NCI-H526 (cell line): ENCODE data around the gene RPL7L1.

Experiments
- DNase-seq, 2 experiments: peaks; one replicate each; lab custom pipeline; 2025; lab: John Stamatoyannopoulos, UW

RPL7L1 gene

GRCh38 chr6:42932412-42932811 is 53.0 kb downstream of the RPL7L1 start:
- DNase-seq = no peak

- no peak for DNase-seq
Measured at GRCh38 chr6:42933205-42933604, 53.8 kb downstream of the RPL7L1 start.

DNA sequence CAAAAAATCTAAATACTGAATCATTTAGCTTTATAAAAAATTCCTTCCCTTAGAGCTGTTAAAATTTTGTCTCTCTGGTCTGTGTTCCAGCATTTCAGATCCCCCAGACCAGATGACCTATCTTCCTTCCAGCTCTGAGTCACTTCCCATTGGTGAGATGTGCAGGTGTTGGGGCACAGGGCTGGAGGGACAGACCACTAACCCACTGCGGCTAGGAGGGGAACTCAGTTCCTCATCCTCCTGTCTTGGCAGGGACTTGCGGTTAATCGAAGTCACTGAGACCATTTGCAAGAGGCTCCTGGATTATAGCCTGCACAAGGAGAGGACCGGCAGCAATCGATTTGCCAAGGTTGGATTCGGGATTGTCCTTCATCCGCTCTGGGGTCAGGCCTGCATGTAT is 55.9 kb downstream of the RPL7L1 start:
- no peak for DNase-seq

- no peak for DNase-seq
Measured at GRCh38 chr6:42936398-42936797, 57.0 kb downstream of the RPL7L1 start.

DNA sequence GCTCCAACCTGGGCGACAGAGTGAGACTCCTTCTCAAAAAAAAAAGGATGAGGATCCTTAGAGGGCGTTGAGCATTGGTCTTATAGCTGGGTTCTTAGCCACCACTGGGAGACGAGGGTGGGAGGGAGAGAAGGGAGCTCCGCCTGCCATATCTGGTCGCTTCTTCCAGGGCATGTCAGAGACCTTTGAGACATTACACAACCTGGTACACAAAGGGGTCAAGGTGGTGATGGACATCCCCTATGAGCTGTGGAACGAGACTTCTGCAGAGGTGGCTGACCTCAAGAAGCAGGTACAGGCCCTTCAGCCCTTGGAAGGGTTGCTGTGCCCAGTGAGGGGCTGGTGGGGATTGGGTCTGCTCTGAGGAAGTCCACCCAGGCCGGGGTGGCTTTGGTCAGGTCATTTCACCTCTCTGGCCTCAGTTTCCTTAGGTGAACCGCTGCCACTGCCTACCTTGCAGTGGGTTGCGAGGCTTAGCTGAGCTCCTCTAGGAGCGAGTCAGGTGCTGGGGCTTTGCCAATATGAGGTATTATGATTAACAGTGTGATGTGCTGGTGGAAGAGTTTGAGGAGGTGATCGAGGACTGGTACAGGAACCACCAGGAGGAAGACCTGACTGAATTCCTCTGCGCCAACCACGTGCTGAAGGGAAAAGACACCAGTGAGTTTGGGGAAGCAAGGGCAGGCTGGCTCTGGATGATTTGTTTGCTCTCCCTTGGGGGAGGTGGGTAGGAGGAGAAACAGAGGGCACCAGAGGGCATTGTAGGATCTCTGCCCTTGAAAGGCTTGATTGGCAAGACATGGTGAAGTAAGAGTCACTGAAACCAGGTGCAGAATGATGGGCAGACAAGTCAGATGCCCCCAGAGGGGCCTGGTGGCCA is 58.4 kb downstream of the RPL7L1 start:
- no peak for DNase-seq

GRCh38 chr6:42938428-42938796 is 59.0 kb downstream of the RPL7L1 start:
- no peak for DNase-seq

DNA sequence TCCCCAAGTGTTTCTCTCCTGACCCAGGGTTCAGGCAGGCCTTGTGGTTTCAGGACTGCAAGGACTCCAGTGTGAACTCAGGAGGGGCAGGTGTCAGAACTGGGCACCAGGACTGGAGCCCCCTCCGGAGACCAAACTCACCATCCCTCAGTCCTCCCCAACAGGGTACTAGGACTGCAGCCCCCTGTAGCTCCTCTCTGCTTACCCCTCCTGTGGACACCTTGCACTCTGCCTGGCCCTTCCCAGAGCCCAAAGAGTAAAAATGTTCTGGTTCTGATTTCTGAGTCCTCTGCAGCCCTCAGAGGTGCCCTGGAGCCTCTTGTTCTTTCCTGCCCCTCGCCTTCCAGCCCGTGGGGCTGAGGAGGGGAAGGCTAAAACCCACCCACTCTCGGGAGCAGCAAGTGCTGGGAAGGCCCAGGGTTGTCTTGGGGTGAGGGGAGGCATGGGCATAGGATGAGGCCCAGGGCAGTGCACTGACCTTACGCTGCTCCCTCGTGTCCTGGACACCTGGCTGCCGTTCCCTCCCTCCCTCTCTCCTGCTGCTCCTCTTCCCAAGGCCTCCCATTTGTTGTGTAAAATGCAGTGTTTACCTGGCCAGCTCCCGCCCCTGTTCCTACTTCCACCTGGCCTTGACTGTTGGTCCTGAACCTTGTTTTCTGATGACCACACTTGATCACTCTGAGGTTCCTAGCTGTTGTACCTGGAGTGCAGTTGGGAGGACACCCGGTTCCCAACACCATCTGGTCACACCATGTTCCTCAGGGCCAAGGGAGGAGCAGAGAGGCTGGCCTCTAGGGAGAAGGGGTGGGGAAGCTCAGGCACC is 59.8 kb downstream of the RPL7L1 start:
- no peak for DNase-seq
